Lower leg skin (tissue), 4 donors: Measurements from ENCODE around the gene DEGS2. TPM values are rescaled to one million over a fixed set of nuclear protein-coding genes. Genes with fewer than 3 reads are reported as not detected.

ENCODE experiments used
- DNase-seq, 2 donors: peaks; one replicate each; pipeline ENCODE4 v3.0.0-alpha.2; 2019; ENCODE audit warnings: low spot score in 2 of 2
- H3K4me3 ChIP-seq: fragments of 200-600 bp; sonication (generic); 2 replicates; pipeline ENCODE4 v1.5.1; 2017; ENCODE audit warnings: mild to moderate bottlenecking, low read depth; ENCODE audit not compliant: poor library complexity, severe bottlenecking
- POLR2A ChIP-seq, 2 donors: fragments of 450-650 bp; IDR thresholded peaks; one replicate each; pipeline ENCODE4 v1.6.1; 2016 to 2017; ENCODE audit warnings: antibody characterized with exemption in 2 of 2, mild to moderate bottlenecking in 1 of 2, moderate library complexity in 1 of 2
- WGBS, 2 donors: methylation state at CpG; one replicate each; pipeline ENCODE4 v1.1.5; 2018; 5-methylcytosine and 5-hydroxymethylcytosine counted together
- intact Hi-C: fragments of 100-400 bp; cut with DNase I; formaldehyde crosslinking; loops from one replicate; pipeline ENCODE4 v1.15.0; 2023; ENCODE audit warnings: low total_unique reads
- total RNA-seq, 4 donors: library from RNA; depleted of rRNA; stranded (reverse); fragments of >200 nt; gene quantifications; one replicate each; pipeline ENCODE4 v1.1.0, GENCODE V29; 2016
- TF ChIP-seq, protein P1 (sequence below), 3 donors: fragments of 450-650 bp; IDR thresholded peaks; one replicate each; pipeline ENCODE4 v1.5.1; 2016; ENCODE audit warnings: antibody characterized with exemption in 3 of 3, mild to moderate bottlenecking in 3 of 3, moderate library complexity in 2 of 3

The DEGS2 gene
- total RNA-seq, 4 donors from 2014 or later = 136 to 185 (median 164) TPM

DNA sequence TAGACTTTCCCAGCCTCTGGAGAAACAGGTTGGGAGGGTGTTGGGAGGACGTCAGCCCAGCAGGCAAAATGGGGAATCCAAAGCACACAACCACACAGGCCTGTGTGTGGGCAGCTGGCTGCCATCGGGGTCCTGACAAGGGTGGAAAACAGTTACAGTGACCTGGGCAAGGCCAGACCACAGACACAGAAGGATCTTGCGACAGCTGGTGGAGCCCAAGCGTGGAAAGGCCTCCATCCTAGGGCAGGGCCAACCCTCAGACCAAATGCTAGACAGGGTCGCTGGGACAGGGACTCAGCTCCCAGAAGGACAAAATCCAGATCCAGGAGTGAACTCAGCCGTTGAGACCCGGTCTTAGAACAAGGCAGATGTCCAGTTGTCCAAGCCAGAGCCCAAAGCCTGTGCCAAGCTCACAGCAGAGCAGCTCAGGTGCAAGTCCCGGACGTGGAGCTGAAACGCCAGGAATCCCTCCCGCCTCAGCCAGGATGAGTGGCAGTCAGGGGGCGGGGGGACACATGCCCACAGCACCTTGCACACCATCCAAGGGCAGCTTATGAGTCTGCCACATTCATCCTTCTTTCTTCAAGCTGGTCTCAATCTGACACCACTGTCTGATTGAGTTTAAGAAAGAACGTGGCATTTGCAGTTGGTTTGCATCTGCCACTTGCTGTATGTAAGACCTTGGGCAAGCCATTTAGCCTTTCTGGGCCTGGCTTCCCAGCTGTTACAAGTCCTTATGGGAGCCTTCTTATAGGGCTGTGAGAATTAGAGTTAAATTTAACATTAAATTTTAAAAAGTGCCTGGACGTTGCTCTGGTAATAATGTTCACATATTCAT is 37.6 kb downstream of the DEGS2 start:
- intact Hi-C loops = no loop called here
- WGBS, 2 donors = 93 to 96% methylated on average over 14 of the region's 14 CpGs
- TF ChIP-seq, protein P1, sequence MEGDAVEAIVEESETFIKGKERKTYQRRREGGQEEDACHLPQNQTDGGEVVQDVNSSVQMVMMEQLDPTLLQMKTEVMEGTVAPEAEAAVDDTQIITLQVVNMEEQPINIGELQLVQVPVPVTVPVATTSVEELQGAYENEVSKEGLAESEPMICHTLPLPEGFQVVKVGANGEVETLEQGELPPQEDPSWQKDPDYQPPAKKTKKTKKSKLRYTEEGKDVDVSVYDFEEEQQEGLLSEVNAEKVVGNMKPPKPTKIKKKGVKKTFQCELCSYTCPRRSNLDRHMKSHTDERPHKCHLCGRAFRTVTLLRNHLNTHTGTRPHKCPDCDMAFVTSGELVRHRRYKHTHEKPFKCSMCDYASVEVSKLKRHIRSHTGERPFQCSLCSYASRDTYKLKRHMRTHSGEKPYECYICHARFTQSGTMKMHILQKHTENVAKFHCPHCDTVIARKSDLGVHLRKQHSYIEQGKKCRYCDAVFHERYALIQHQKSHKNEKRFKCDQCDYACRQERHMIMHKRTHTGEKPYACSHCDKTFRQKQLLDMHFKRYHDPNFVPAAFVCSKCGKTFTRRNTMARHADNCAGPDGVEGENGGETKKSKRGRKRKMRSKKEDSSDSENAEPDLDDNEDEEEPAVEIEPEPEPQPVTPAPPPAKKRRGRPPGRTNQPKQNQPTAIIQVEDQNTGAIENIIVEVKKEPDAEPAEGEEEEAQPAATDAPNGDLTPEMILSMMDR (IDR thresholded peaks at IDR 0.05) = no peak
- no peak overlapping the region for H3K4me3 ChIP-seq
- DNase-seq = no peak

DNA sequence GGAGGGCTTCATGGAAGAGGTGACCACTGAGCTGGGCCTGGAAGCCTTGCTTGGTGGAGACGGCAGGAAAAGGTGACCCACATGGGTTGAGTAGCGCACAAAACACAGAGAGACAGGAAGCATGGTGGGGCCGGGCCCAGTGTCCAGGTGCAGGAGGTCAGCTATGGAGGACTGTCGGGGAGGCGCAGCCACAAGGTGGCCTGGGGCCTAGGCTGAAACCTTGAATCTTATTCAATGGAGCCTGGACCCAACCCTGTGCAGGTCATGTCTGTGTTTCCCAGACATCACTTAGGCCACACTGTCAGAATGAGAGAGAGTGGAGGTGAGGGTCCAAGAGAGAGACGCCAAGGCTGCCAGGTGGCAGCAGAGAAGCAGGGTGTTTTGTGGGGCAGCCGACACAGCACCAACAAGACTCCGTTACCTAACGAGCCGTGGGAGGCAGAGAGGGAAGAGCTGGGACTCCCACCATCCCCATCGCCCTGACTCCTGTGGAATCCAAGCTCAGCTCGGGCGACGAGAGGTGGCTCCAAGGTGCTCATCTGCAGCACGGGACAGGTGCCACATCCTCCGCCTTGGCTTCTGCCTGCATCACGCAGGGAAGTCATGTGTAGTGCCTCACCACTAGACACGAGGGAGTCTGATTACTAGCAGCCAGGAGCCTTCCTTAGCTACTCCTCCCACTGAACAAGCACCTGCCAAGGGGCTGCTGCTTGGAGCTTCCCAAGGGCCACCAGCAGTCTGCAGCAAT is 38.7 kb downstream of the DEGS2 start:
- TF ChIP-seq POLR2A (IDR thresholded peaks at IDR 0.05) = no peak
- TF ChIP-seq, protein P1 (IDR thresholded peaks at IDR 0.05) = no peak
- no peak for DNase-seq
- intact Hi-C loops = no loop called here
- H3K4me3 ChIP-seq = no peak overlapping the region
- 95 to 96% methylated on average over 18 of the region's 18 CpGs for WGBS, 2 donors

DNA sequence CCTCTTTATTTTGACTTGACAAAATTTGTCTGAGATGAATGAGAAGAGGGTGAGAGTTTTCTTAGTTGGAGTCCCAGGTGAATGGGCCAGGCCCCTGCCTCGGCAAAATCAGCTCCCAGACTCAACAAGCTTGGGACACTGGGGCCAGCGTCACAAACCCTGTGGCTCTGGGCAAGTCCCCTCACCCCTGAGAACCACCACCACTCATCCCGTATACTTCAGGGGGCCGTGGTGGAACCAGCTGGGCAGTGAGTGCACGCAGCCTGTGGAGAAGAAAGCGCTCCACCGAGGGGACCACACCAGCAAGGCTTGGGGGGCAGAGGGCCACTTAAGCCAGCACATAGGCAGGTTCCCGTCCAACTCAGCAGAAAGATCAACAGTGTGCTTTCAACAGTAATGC is 40.2 kb downstream of the DEGS2 start:
- no peak for TF ChIP-seq POLR2A (IDR thresholded peaks at IDR 0.05)
- TF ChIP-seq, protein P1 (IDR thresholded peaks at IDR 0.05) = no peak
- intact Hi-C loops = no loop called here
- 93% methylated on average over 8 of the region's 8 CpGs for WGBS, 2 donors
- no peak for DNase-seq
- H3K4me3 ChIP-seq = no peak overlapping the region

DNA sequence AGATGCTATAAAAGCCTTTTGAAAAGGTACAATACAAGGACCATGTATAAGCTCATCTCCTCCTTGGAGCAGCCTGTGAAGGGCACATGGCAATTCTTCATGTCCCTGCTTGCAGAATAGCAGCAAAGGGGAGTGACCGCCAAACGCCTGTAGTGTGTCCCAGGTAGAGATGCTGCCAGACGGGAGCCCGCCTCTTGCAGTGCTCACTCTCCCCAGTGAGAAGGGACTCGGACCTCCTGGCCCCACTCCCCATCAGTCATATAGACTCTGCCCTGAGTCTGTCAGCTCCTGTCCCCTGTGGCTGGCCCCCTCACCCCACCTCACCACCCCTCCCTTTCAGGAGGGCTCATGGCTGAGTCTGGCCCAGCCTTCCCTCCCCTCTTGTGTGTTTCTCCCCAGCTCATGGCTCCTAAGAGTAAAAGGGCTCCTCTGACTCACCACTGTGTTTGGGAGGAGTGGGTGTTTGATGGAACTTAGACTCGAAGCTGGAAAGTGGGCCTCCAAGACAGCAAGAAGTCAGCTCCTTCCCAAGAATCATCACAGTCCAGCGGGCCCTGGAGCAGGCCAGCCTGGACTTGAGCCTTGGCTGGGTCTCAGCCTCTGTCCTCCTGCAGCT is 40.9 kb downstream of the DEGS2 start:
- H3K4me3 ChIP-seq = no peak overlapping the region
- TF ChIP-seq, protein P1 (IDR thresholded peaks at IDR 0.05) = no peak
- TF ChIP-seq POLR2A (IDR thresholded peaks at IDR 0.05) = no peak
- WGBS, 2 donors = 85% methylated on average over 7 of the region's 7 CpGs
- no peak for DNase-seq
- intact Hi-C loops = no loop called here

DNA sequence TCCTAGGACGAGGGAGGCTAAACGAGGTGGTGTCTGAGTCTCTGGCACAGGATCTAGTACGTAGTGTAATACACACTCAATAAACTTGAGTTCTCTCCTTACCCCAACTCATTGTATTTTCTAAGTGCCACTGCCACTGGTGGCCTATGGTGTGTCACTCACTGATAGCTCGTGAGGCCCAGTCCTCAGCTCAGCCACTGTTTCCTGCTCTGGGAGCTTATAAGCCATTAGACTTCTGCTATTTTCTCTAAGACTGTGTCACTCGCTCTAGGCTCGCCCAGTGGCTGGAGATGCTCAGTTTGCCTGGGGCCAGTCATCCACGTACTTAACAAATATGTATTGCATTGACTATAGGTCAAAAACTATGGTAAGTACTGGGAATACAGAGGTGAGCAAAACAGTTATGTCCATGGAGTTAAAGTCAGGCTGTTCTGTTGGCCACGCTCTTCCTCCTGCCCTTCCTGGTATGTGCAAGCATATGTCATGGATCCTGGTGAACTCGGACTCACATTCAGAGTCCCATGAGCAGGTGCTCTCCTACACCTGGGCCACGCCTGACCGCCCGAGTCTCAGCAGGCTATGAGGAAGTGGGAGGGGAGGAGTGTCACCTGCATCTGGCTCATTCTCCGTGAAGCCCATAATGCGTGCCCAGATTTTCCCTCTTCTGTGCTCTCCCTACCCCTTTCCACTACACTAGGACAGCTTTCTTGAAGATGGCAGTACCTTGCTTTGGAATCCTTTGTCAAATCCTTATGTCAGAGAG is 41.6 kb downstream of the DEGS2 start:
- intact Hi-C loops = no loop called here
- DNase-seq = no peak
- no peak for TF ChIP-seq POLR2A (IDR thresholded peaks at IDR 0.05)
- TF ChIP-seq, protein P1 (IDR thresholded peaks at IDR 0.05) = no peak
- WGBS, 2 donors = 87 to 91% methylated on average over 14 of the region's 14 CpGs
- no peak overlapping the region for H3K4me3 ChIP-seq
